Effector memory CD8-positive, alpha-beta T cell (primary cell): Measurements from ENCODE around the gene AQP6.

ENCODE experiments used
- ATAC-seq: fragments of 150-1000 bp; cut with Tn5 transposase; replicated peaks from 2 replicates; pipeline ENCODE4 v1.10.0; 2021; ENCODE audit warnings: mild to moderate bottlenecking, moderate library complexity
- DNase-seq, 3 experiments: peaks; one replicate each; pipeline ENCODE4 v3.0.0; 2021
- H3K27ac Mint-ChIP-seq, 2 donors: one replicate each; pipeline ENCODE4 v1.8.0; 2022; ENCODE audit warnings: mild to moderate bottlenecking in 2 of 2, mixed read lengths in 2 of 2, moderate library complexity in 2 of 2
- H3K27me3 Mint-ChIP-seq, 2 donors: one replicate each; pipeline ENCODE4 v1.8.0; 2022; ENCODE audit warnings: mixed read lengths in 2 of 2
- H3K36me3 Mint-ChIP-seq: one replicate; pipeline ENCODE4 v1.8.0; 2022; ENCODE audit warnings: mild to moderate bottlenecking, moderate library complexity, mixed read lengths; ENCODE audit not compliant: insufficient read depth
- H3K4me1 Mint-ChIP-seq, 2 donors: one replicate each; pipeline ENCODE4 v1.8.0; 2022; ENCODE audit warnings: low read depth in 2 of 2, mixed read lengths in 2 of 2
- H3K4me3 Mint-ChIP-seq, 2 donors: one replicate each; pipeline ENCODE4 v1.8.0; 2022; ENCODE audit warnings: mild to moderate bottlenecking in 2 of 2, mixed read lengths in 2 of 2, moderate library complexity in 2 of 2
- H3K9me3 Mint-ChIP-seq, 2 donors: one replicate each; pipeline ENCODE4 v1.8.0; 2022; ENCODE audit warnings: mixed read lengths in 2 of 2

AQP6 gene

DNA sequence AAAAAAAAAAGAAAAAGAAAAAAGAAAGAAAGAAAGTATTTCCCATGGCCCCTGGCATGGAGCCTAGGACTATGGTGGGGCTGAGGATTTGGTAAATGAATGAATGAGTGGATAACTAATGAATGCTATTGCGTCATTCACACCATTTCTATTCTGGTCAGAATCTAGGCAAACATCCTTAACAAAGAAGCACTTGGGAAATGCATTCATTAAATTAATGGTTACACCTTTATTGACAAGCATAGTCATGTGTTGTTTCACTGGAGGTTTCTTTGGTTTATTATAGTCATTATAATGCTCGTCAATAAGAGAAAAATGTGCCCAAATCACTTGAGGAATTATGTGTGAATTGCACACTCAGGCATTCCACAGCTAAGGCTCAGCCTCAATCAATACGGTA lies 35.8 kb upstream of the AQP6 start:
- ATAC-seq = no peak
- Mint-ChIP-seq H3K9me3 (no peaks in the 10 kb centered on the region), H3K36me3 (no peaks in the 10 kb centered on the region), H3K27me3 (peaks cover 6 to 16% of the 10 kb centered on the region in 2 donors), H3K27ac (no peak overlapping the region), H3K4me1 (no peaks in the 10 kb centered on the region), H3K4me3 (no peak overlapping the region)
- no peak for DNase-seq

- H3K27ac Mint-ChIP-seq = no peak overlapping the region
- H3K9me3 Mint-ChIP-seq = no peaks in the 10 kb centered on the region
- H3K36me3 Mint-ChIP-seq = no peaks in the 10 kb centered on the region
- ATAC-seq = no peak
- no peak for DNase-seq
- peaks cover under 1 to 3% of the 10 kb centered on the region in 2 donors for H3K4me1 Mint-ChIP-seq
- H3K27me3 Mint-ChIP-seq = peaks cover 6 to 16% of the 10 kb centered on the region in 2 donors
- H3K4me3 Mint-ChIP-seq = no peak overlapping the region
These were observed 35.0 kb upstream of the AQP6 start for GRCh38 chr12:49937639-49938300.

DNA sequence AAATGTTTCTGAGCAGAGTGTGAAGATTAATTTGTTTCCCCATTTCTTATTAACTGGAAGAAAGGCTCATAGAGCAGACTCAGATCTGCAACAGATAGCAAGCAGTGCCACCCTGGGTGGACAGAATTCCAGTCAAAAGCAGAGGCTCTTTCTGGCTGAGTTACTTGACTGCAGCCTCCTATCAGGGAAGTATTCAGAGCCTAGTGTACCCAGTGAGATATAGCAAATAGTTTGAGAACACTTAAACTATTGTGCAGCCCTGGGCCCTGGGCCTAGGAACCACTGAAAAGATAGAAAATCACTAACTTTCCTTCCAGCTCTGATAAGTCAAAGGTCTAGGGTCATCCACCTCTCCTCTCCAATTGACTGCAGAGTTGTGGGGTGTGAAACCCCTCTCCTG lies 33.4 kb upstream of the AQP6 start:
- H3K4me1 Mint-ChIP-seq = peaks cover 3 to 7% of the 10 kb centered on the region in 2 donors
- H3K27me3 Mint-ChIP-seq = peaks cover 6 to 14% of the 10 kb centered on the region in 2 donors
- no peak overlapping the region for H3K27ac Mint-ChIP-seq
- ATAC-seq = no peak
- no peak overlapping the region for H3K4me3 Mint-ChIP-seq
- no peaks in the 10 kb centered on the region for H3K36me3 Mint-ChIP-seq
- no peak for DNase-seq
- no peaks in the 10 kb centered on the region for H3K9me3 Mint-ChIP-seq

DNA sequence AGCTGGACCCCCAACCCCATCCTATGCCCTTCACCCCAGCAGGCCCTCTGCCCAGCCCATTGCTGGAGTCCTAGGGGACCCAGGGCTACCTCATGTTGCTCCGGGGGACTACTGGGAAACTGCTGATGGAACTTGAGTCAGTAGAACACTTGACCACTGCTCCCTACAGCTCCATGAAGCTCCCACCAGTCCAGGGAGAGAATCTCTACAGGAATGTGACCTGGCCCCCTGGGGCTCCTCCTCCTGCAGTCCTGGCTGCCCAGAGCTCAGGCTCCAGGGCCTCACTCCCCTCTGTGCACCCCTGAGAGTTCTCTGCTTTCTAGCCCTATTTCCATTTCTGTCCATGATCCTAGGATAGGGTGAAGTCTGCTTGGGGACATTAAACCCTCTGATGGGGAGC lies 33.0 kb upstream of the AQP6 start:
- Mint-ChIP-seq H3K4me1 (peaks cover 3 to 7% of the 10 kb centered on the region in 2 donors), H3K9me3 (no peaks in the 10 kb centered on the region), H3K27ac (no peak overlapping the region), H3K27me3 (peaks cover 6 to 10% of the 10 kb centered on the region in 2 donors), H3K4me3 (no peak overlapping the region), H3K36me3 (no peaks in the 10 kb centered on the region)
- ATAC-seq = no peak
- DNase-seq = no peak

- DNase-seq (no peak), ATAC-seq (no peak)
- peak overlapping the region; percentile 38 to 42 for H3K27ac Mint-ChIP-seq
- no peaks in the 10 kb centered on the region for H3K27me3 Mint-ChIP-seq
- H3K9me3 Mint-ChIP-seq = no peaks in the 10 kb centered on the region
- no peak overlapping the region for H3K4me3 Mint-ChIP-seq
- H3K36me3 Mint-ChIP-seq = peaks cover 5% of the 10 kb centered on the region
- peaks cover 11 to 17% of the 10 kb centered on the region in 2 donors for H3K4me1 Mint-ChIP-seq
These were observed 30.9 kb upstream of the AQP6 start for GRCh38 chr12:49941556-49942511.

DNA sequence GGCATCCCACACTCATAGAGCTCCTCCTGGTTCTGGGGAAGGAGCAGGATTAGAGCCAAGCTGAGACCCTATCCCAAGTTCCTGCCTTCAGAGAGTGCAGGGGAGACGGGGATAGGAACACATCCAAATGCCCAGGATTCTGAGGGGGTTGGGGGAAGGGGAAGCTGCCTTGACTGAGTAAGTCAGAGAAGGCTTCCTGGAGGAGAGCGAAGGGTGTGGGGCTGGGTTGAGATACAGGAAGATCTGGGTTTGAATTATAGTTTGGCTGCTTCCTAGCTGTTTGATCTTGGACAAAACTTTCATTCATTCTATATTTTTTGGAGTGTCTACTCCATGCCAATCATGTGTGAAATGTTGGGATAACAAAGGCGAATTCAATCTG lies 30.2 kb upstream of the AQP6 start:
- no peak for DNase-seq
- Mint-ChIP-seq H3K27me3 (no peaks in the 10 kb centered on the region), H3K9me3 (no peaks in the 10 kb centered on the region), H3K27ac (no peak overlapping the region), H3K4me3 (no peak overlapping the region), H3K36me3 (peaks cover 5% of the 10 kb centered on the region), H3K4me1 (peaks cover 11 to 17% of the 10 kb centered on the region in 2 donors)
- no peak for ATAC-seq

- H3K4me3 Mint-ChIP-seq = no peak overlapping the region
- peaks cover 11 to 17% of the 10 kb centered on the region in 2 donors for H3K4me1 Mint-ChIP-seq
- H3K36me3 Mint-ChIP-seq = peaks cover 5% of the 10 kb centered on the region
- peaks cover 0 to 4% of the 10 kb centered on the region in 2 donors for H3K27me3 Mint-ChIP-seq
- DNase-seq (no peak), ATAC-seq (no peak)
- no peak overlapping the region for H3K27ac Mint-ChIP-seq
- H3K9me3 Mint-ChIP-seq = no peaks in the 10 kb centered on the region
These were observed 29.7 kb upstream of the AQP6 start for GRCh38 chr12:49942921-49943624.

- Mint-ChIP-seq H3K4me3 (no peak overlapping the region), H3K27ac (no peak overlapping the region), H3K27me3 (peaks cover under 1 to 9% of the 10 kb centered on the region in 2 donors), H3K4me1 (peaks cover 11 to 17% of the 10 kb centered on the region in 2 donors), H3K9me3 (no peaks in the 10 kb centered on the region), H3K36me3 (peaks cover 5% of the 10 kb centered on the region)
- ATAC-seq = no peak
- DNase-seq = no peak
These were observed 29.2 kb upstream of the AQP6 start for GRCh38 chr12:49943625-49943960.

DNA sequence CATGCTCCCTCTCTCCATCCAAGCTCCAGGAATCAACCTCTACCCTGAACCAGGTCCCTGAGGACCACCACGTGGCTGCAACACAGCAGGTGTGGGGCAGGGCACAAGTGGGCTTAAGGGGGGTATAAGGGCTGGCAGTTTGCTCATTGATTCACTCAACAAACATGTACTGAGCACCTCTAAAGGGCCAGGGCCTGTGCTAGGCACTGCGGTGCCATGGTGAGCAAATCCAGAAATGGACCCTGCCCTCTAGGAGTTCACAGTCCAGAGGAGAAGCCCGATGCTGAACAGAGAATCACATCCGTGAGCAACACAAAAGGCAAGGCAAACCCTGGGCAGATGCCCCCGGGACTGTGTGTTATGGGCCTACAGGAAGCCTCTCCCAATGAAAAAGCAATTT lies 28.7 kb upstream of the AQP6 start:
- Mint-ChIP-seq H3K4me3 (no peak overlapping the region), H3K36me3 (peaks cover 5% of the 10 kb centered on the region), H3K4me1 (peaks cover 11 to 17% of the 10 kb centered on the region in 2 donors), H3K27me3 (peaks cover 5 to 13% of the 10 kb centered on the region in 2 donors), H3K9me3 (no peaks in the 10 kb centered on the region), H3K27ac (peak overlapping the region in 1 of 2 donors; percentile 81)
- no peak for ATAC-seq
- DNase-seq = no peak

DNA sequence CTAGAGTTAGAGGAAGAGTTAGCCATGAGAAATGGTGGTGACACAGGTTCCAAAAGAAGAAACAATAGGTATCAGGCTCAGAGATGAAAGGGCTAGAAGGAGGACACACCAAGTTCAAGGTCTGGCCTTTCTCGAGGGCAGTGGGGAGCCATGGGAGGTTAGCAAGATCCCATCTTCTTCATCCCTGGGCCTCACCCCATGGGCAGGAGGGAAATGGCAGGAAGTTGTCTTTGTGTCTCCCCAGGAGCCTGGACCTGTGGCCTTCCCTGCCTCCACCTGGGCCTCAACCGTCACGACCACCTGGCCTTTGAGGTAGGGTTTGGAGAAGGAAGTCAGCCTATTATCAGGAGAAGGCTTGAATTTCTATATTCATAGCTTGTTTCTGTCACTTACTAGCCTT lies 28.0 kb upstream of the AQP6 start:
- DNase-seq = no peak
- no peak for ATAC-seq

DNA sequence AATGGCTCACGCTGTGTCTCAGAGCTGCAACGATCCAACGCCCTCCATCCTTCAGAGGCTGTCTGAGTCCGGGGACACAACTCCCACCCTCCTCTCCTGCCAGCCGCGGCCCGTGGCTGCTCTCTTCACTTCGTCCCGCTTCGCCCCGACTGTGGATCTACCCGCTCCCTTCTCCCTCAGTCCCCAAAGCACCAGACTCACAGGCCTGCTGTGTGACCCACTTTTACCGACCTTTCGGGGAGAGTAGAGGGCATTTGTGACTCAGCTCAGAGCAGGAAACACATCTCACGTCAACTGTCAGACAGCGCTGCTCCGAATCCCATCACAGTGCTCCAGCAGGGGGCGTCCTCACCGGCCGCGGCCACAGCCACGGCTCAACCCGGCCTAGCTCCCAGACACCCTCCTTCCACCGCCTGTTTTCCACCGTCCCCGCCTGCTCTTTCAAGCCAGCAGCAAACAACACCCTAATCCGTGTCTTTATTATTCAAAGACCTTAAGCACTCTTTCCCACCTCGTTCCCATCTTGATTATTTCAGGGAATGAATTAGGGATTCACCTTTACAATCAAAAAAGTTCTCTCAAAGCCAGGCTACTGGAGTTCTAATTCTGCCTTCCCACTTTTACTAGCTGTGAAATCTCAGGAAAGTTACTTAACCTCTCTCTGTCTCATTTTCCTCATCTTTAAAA lies 27.2 kb upstream of the AQP6 start:
- Mint-ChIP-seq H3K4me1 (peaks cover 11 to 17% of the 10 kb centered on the region in 2 donors), H3K9me3 (no peaks in the 10 kb centered on the region), H3K36me3 (peaks cover 5% of the 10 kb centered on the region), H3K4me3 (peak overlapping the region; percentile 72 to 75), H3K27me3 (peaks cover 16 to 28% of the 10 kb centered on the region in 2 donors), H3K27ac (peak overlapping the region; percentile 75 to 81)
- ATAC-seq (peak; percentile 98), DNase-seq (peak; percentile 70 to 78 (median 71))

More for the DNA sequence above, 28.0 kb upstream of the AQP6 start:
- Mint-ChIP-seq H3K9me3 (no peaks in the 10 kb centered on the region), H3K4me3 (no peak overlapping the region), H3K4me1 (peaks cover 11 to 17% of the 10 kb centered on the region in 2 donors), H3K27me3 (peaks cover 10 to 20% of the 10 kb centered on the region in 2 donors), H3K27ac (peak overlapping the region in 1 of 2 donors; percentile 81), H3K36me3 (peaks cover 5% of the 10 kb centered on the region)

DNA sequence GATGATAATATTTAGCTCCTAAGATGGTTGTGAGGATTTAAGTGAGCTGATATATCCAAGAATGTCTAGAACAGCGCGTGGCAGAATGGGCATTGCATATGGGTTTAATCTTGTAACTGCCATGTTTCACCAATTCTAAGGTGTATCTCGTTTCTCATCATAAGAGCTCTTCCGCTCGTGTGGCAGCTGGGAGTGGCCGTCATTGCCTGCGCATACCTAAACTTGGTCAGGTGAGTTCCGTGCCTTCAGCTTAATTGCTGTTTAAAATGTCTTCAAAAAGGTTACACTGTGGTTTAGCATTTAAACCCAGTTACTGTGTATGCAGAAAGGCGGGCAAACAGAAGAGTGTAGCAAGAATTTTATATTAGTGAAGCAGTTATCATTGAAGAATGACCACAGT lies 26.7 kb upstream of the AQP6 start:
- DNase-seq (no peak), ATAC-seq (no peak)
- Mint-ChIP-seq H3K4me3 (peak overlapping the region; percentile 72 to 75), H3K9me3 (no peaks in the 10 kb centered on the region), H3K27me3 (peaks cover 19 to 34% of the 10 kb centered on the region in 2 donors), H3K36me3 (peaks cover 5% of the 10 kb centered on the region), H3K4me1 (peaks cover 11 to 17% of the 10 kb centered on the region in 2 donors), H3K27ac (peak overlapping the region in 1 of 2 donors; percentile 81)

GRCh38 chr12:49946497-49946896 lies 26.2 kb upstream of the AQP6 start:
- ATAC-seq (no peak), DNase-seq (no peak)
- Mint-ChIP-seq H3K27me3 (peaks cover 22 to 38% of the 10 kb centered on the region in 2 donors), H3K4me3 (no peak overlapping the region), H3K9me3 (no peaks in the 10 kb centered on the region), H3K36me3 (peaks cover 5% of the 10 kb centered on the region), H3K4me1 (peaks cover 11 to 17% of the 10 kb centered on the region in 2 donors), H3K27ac (no peak overlapping the region)
